Loucy (cell line): ENCODE measurements around the gene GRAPL.
"Not testable (repeated sequence)": the region's sequence is repeated elsewhere in the genome, so short reads cannot be mapped to it uniquely, and the experiment has no call there.

ENCODE experiments used
- H2AFZ ChIP-seq: fragments of 200-600 bp; sonication (generic); 2 replicates; pipeline ENCODE4 v1.6.0; 2016; ENCODE audit warnings: antibody characterized with exemption, mild to moderate bottlenecking, low read length, moderate library complexity
- H3F3A ChIP-seq: fragments of 200-600 bp; 2 replicates; pipeline ENCODE4 v1.6.0; 2016; ENCODE audit warnings: antibody characterized with exemption, low read depth, mild to moderate bottlenecking
- H3K27me3 ChIP-seq: fragments of 200-600 bp; sonication (generic); 2 replicates; pipeline ENCODE4 v1.6.1; 2014; ENCODE audit warnings: low read length, mild to moderate bottlenecking; ENCODE audit not compliant: insufficient read depth, poor library complexity, severe bottlenecking
- H3K36me3 ChIP-seq: fragments of 200-600 bp; sonication (generic); 2 replicates; pipeline ENCODE4 v1.6.1; 2016; ENCODE audit warnings: low read length; ENCODE audit not compliant: insufficient read depth
- H3K4me1 ChIP-seq: fragments of 200-600 bp; sonication (generic); 2 replicates; pipeline ENCODE4 v1.5.1; 2014; ENCODE audit warnings: low read length, mild to moderate bottlenecking; ENCODE audit not compliant: insufficient read depth, poor library complexity, severe bottlenecking
- H3K4me2 ChIP-seq: fragments of 200-600 bp; sonication (generic); 2 replicates; pipeline ENCODE4 v1.6.0; 2014; ENCODE audit warnings: antibody characterized with exemption, low read length, low read depth, mild to moderate bottlenecking; ENCODE audit not compliant: poor library complexity, severe bottlenecking
- H3K4me3 ChIP-seq: fragments of 200-600 bp; sonication (generic); 2 replicates; pipeline ENCODE4 v1.5.1; 2014; ENCODE audit warnings: low read length, mild to moderate bottlenecking, mixed read lengths; ENCODE audit not compliant: poor library complexity, severe bottlenecking
- H3K79me2 ChIP-seq: fragments of 200-600 bp; sonication (generic); 2 replicates; pipeline ENCODE4 v1.6.1; 2014; ENCODE audit warnings: low read length; ENCODE audit not compliant: insufficient read depth
- H3K9ac ChIP-seq: fragments of 200-600 bp; sonication (generic); 2 replicates; pipeline ENCODE4 v1.6.0; 2014; ENCODE audit warnings: mild to moderate bottlenecking, low read depth, low read length, moderate library complexity; ENCODE audit not compliant: poor library complexity, severe bottlenecking
- H3K9me2 ChIP-seq: fragments of 200-600 bp; sonication (generic); replicated peaks from 2 replicates; pipeline ENCODE4 v1.6.1; 2016; ENCODE audit warnings: low read depth, low read length, mixed read lengths
- H3K9me3 ChIP-seq: fragments of 200-600 bp; sonication (generic); 2 replicates; pipeline ENCODE4 v1.6.1; 2014; ENCODE audit warnings: mild to moderate bottlenecking, antibody characterized with exemption, low read length, low read depth; ENCODE audit not compliant: insufficient read depth
- H4K20me1 ChIP-seq: fragments of 200-600 bp; sonication (generic); 2 replicates; pipeline ENCODE4 v1.6.0; 2014; ENCODE audit warnings: antibody characterized with exemption, low read length, mild to moderate bottlenecking; ENCODE audit not compliant: insufficient read depth, poor library complexity, severe bottlenecking

Gene GRAPL

GRCh38 chr17:19127148-19127980, at the start of gene GRAPL:
Gene GRAPL, plus strand, starts transcription at chr17:19127589. Its CDS starts 31 bp downstream, at chr17:19127620.
- H3K36me3 ChIP-seq, H3K9me3 ChIP-seq, H3K9ac ChIP-seq, H3K4me2 ChIP-seq, H4K20me1 ChIP-seq, H3K4me3 ChIP-seq, H3K4me1 ChIP-seq, H3K27me3 ChIP-seq, H3F3A ChIP-seq, H3K9me2 ChIP-seq, H3K79me2 ChIP-seq, H2AFZ ChIP-seq: not testable (repeated sequence)

GRCh38 chr17:19088804-19089685, 38.3 kb upstream of the GRAPL start:
- H3K27me3 ChIP-seq, H3K9me3 ChIP-seq, H3K4me3 ChIP-seq, H4K20me1 ChIP-seq, H3K4me2 ChIP-seq, H3K9me2 ChIP-seq, H3K36me3 ChIP-seq, H3K4me1 ChIP-seq, H3K9ac ChIP-seq, H2AFZ ChIP-seq, H3F3A ChIP-seq, H3K79me2 ChIP-seq: not testable (repeated sequence)

- not testable (repeated sequence) for H3K9ac ChIP-seq, H3K4me1 ChIP-seq, H3K9me3 ChIP-seq, H3K4me2 ChIP-seq, H3K4me3 ChIP-seq, H4K20me1 ChIP-seq, H3F3A ChIP-seq, H3K9me2 ChIP-seq, H2AFZ ChIP-seq, H3K79me2 ChIP-seq, H3K36me3 ChIP-seq, H3K27me3 ChIP-seq
Observed at GRCh38 chr17:19090058-19090772, 37.2 kb upstream of the GRAPL start.

GRCh38 chr17:19092737-19093683, 34.4 kb upstream of the GRAPL start:
- not testable (repeated sequence) for H3F3A ChIP-seq, H3K4me3 ChIP-seq, H3K9me2 ChIP-seq, H3K4me1 ChIP-seq, H4K20me1 ChIP-seq, H3K4me2 ChIP-seq, H3K9ac ChIP-seq, H3K79me2 ChIP-seq, H2AFZ ChIP-seq, H3K9me3 ChIP-seq, H3K27me3 ChIP-seq, H3K36me3 ChIP-seq

- H3K9me3 ChIP-seq, H3F3A ChIP-seq, H3K4me3 ChIP-seq, H3K4me2 ChIP-seq, H3K27me3 ChIP-seq, H3K9me2 ChIP-seq, H2AFZ ChIP-seq, H3K4me1 ChIP-seq, H4K20me1 ChIP-seq, H3K79me2 ChIP-seq, H3K9ac ChIP-seq, H3K36me3 ChIP-seq: not testable (repeated sequence)
Observed at GRCh38 chr17:19093684-19094438, 33.5 kb upstream of the GRAPL start.

- not testable (repeated sequence) for H3K79me2 ChIP-seq, H3K9me3 ChIP-seq, H3K4me1 ChIP-seq, H3K27me3 ChIP-seq, H3F3A ChIP-seq, H3K9me2 ChIP-seq, H3K9ac ChIP-seq, H4K20me1 ChIP-seq, H3K36me3 ChIP-seq, H2AFZ ChIP-seq, H3K4me2 ChIP-seq, H3K4me3 ChIP-seq
Observed at GRCh38 chr17:19108517-19108916, 18.9 kb upstream of the GRAPL start.
